BJ (cell line): ENCODE data around the gene RALGAPA1. TPM values are rescaled to one million over a fixed set of nuclear protein-coding genes. Genes with fewer than 3 reads are reported as not detected.
"Not testable (repeated sequence)": the region's sequence is repeated elsewhere in the genome, so short reads cannot be mapped to it uniquely, and the experiment has no call there.

Experiments used
- CTCF ChIA-PET: fragments of 350-600 bp; formaldehyde crosslinking; extraction: SDS; loops from one replicate; lab custom pipeline; 2021; ENCODE audit warnings: antibody characterized with exemption, inconsistent platforms; lab: Yijun Ruan, JAX
- POLR2A ChIA-PET: fragments of 300-600 bp; sonication (Branson Sonifier 250); formaldehyde crosslinking; extraction: SDS; loops from one replicate; lab custom pipeline; 2021; ENCODE audit warnings: antibody characterized with exemption; lab: Charles Lee
- DNase-seq: peaks from one replicate; pipeline ENCODE4 v3.0.0-alpha.2; 2011; ENCODE audit warnings: low read depth
- H3K27me3 ChIP-seq: 2 replicates; pipeline ENCODE4 v1.6.0; 2011; ENCODE audit warnings: low read length; ENCODE audit not compliant: control insufficient read depth, insufficient read depth
- H3K36me3 ChIP-seq: 2 replicates; pipeline ENCODE4 v1.5.1; 2011; ENCODE audit warnings: low read length; ENCODE audit not compliant: control insufficient read depth, insufficient read depth
- H3K4me3 ChIP-seq: 2 replicates; pipeline ENCODE4 v1.5.1; 2011; ENCODE audit warnings: low read depth, mild to moderate bottlenecking, control low read depth, low read length
- polyA plus RNA-seq: library from polyadenylated mRNA; depleted of rRNA; stranded (reverse); fragments of >200 nt; gene quantifications from 2 replicates; pipeline ENCODE4 v1.2.3, GENCODE V29; 2011
- TF ChIP-seq, protein P1 (sequence below): IDR thresholded peaks from 2 replicates; pipeline ENCODE4 v1.5.1; 2011; ENCODE audit warnings: low read depth, mild to moderate bottlenecking, control low read depth, inconsistent platforms, low read length, moderate library complexity; ENCODE audit not compliant: insufficient read depth

The RALGAPA1 gene
- polyA plus RNA-seq, 1 experiment = 4.7 TPM

DNA sequence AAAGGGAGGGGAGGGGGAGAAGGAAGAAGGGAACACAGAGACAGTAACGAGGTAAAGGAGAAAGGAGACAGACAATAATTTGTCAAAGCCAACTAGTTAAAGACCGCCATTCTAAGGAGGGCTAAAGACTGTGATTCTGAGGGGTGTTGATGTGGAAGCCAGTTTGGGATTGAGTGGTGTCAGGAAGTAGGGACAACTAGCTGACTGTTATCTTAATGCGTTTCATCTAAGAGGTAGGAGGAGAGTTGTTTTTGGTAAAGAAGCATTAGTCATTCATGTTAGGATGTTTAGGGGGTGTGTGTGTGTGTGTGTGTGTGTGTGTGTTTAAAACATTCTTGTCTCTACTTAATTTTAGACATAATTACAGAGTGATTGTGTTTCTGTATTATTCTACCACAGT is 180.1 kb downstream of the RALGAPA1 start:
- no peak for DNase-seq
- Histone ChIP-seq H3K4me3 (no peak overlapping the region), H3K27me3 (no peaks in the 10 kb centered on the region), H3K36me3 (no peaks in the 10 kb centered on the region)
- POLR2A ChIA-PET = no interaction called here
- CTCF ChIA-PET = no interaction called here
- TF ChIP-seq, protein P1, sequence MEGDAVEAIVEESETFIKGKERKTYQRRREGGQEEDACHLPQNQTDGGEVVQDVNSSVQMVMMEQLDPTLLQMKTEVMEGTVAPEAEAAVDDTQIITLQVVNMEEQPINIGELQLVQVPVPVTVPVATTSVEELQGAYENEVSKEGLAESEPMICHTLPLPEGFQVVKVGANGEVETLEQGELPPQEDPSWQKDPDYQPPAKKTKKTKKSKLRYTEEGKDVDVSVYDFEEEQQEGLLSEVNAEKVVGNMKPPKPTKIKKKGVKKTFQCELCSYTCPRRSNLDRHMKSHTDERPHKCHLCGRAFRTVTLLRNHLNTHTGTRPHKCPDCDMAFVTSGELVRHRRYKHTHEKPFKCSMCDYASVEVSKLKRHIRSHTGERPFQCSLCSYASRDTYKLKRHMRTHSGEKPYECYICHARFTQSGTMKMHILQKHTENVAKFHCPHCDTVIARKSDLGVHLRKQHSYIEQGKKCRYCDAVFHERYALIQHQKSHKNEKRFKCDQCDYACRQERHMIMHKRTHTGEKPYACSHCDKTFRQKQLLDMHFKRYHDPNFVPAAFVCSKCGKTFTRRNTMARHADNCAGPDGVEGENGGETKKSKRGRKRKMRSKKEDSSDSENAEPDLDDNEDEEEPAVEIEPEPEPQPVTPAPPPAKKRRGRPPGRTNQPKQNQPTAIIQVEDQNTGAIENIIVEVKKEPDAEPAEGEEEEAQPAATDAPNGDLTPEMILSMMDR = no peak

GRCh38 chr14:35626947-35627346 is 182.1 kb downstream of the RALGAPA1 start:
- H3K4me3 ChIP-seq, POLR2A ChIA-PET, H3K27me3 ChIP-seq, H3K36me3 ChIP-seq, DNase-seq: not testable (repeated sequence)
- CTCF ChIA-PET = interaction anchor here (0.6 kb wide), 1 partner anchor 60 kb away, joined by 3 read pairs; no protein-coding TSS in a partner anchor

DNA sequence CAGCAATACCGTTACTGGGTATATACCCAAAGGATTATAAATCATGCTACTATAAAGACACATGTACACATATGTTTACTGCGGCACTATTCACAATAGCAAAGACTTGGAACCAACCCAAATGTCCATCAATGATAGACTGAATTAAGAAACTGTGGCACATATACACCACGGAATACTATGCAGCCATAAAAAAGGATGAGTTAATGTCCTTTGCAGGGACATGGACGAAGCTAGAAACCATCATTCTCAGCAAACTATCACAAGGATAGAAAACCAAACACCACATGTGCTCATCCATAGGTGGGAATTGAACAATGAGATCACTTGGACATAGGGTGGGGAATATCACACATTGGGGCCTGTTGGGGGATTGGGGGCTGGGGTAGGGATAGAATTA is 187.1 kb downstream of the RALGAPA1 start:
- CTCF ChIA-PET = not testable (repeated sequence)

DNA sequence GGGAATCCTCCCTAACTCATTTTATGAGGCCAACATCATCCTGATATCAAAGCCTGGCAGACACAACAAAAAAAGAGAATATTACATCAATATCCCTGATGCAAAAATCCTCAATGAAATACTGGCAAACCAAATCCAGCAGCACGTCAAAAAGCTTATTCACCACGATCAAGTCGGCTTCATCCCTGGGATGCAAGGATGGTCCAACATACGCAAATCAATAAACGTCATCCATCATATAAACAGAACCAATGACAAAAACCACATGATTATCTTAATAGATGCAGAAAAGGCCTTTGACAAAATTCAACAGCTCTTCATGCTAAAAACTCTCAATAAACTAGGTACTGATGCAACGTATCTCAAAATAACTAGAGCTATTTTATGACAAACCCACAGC is 189.1 kb downstream of the RALGAPA1 start:
- DNase-seq, POLR2A ChIA-PET, H3K4me3 ChIP-seq, CTCF ChIA-PET, H3K36me3 ChIP-seq, H3K27me3 ChIP-seq: not testable (repeated sequence)

More for the DNA sequence above, 187.1 kb downstream of the RALGAPA1 start:
- H3K36me3 ChIP-seq, H3K4me3 ChIP-seq, H3K27me3 ChIP-seq, DNase-seq, POLR2A ChIA-PET: not testable (repeated sequence)

- DNase-seq, H3K36me3 ChIP-seq, POLR2A ChIA-PET, CTCF ChIA-PET, H3K27me3 ChIP-seq, H3K4me3 ChIP-seq: not testable (repeated sequence)
Observed at GRCh38 chr14:35619461-35619860, 189.6 kb downstream of the RALGAPA1 start.

DNA sequence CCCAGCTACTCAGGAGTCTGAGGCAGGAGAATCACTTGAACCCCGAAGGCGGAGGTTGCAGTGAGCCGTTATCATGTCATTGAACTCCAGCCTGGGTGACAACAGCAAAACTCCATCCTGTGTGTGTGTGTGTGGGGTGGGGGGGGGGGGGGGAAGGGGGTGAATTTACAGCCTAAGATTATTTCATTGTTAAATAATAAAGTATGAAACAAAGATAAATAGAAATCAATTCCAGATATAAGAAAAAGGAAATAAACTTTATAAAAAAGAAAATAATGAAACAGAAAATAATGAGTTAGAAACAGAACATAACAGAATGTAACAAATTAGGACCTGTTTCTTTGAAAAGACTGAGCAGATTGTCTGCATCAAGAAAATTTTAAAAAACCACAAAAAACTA is 191.6 kb downstream of the RALGAPA1 start:
- ChIA-PET POLR2A (no interaction called here), CTCF (no interaction called here)
- Histone ChIP-seq H3K27me3 (no peaks in the 10 kb centered on the region), H3K36me3 (no peaks in the 10 kb centered on the region), H3K4me3 (no peak overlapping the region)
- TF ChIP-seq, protein P1 = no peak
- DNase-seq = no peak

DNA sequence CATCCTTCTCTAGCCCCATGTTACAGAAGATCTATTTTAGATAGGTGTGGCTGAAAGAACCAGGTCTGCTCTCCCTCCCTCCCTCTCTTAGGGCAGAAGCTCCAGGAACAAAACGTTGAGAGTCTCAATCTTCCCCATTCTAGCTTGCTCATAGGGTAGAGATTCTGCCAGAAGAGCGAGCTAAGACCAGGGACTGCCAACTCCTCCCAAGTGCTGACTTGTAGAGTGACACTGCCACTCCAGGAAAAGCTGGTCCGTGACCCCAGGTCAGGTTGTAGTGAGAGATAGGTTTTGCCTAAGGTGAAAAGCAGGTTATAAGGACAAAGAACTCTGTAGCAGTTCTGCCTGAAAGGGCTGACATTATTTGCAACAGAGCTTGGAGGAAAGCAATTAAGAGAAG is 201.7 kb downstream of the RALGAPA1 start:
- Histone ChIP-seq H3K27me3 (no peaks in the 10 kb centered on the region), H3K4me3 (no peak overlapping the region), H3K36me3 (no peaks in the 10 kb centered on the region)
- TF ChIP-seq, protein P1 = no peak
- POLR2A ChIA-PET = no interaction called here
- no peak for DNase-seq
- CTCF ChIA-PET = no interaction called here
